IPS-11a (cell line): Measurements from ENCODE around the gene RBFOX2.
"Not testable (repeated sequence)": the region's sequence is repeated elsewhere in the genome, so short reads cannot be mapped to it uniquely, and the experiment has no call there.

Source experiments
- H3K4me3 ChIP-seq: one replicate; pipeline ENCODE4 v1.5.1; 2013; ENCODE audit warnings: low read depth, low read length, control low read depth

The RBFOX2 gene

DNA sequence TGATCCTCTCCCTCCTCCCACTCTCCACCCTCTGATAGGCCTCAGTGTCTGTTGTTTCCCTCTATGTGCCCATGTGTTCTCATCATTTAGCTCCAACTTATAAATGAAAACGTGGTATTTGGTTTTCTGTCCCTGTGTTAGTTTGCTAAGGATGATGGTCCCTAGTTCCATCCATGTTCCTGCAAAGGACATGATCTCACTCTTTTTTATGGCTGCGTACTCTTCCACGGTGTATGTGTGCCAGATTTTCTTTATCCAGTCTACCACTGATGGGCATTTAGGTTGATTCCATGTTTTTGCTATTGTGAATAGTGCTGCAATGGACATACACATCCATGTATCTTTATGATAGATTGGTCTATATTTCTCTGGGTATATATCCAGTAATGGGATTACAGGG lies 15.9 kb upstream of the RBFOX2 start:
- H3K4me3 ChIP-seq: not testable (repeated sequence)

DNA sequence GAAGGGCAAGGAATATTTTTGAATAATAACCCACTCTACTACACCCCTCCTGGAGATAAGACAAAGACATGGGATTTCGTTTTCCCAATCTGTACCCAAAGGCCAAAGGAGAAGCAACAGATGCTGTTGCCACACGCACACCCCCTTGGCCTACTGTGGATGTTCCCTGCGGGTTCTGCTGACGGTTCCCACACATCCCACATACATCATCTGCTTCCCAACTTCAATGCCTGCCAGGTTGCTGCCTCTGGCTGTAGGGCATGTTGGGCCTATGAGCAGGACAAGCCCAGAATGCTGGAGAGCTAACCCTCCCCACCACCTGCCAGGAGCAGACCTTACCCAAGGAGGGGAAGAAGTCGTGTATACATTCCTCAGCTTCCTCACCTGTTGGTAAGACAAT lies 13.6 kb upstream of the RBFOX2 start:
- H3K4me3 ChIP-seq: no peak overlapping the region

DNA sequence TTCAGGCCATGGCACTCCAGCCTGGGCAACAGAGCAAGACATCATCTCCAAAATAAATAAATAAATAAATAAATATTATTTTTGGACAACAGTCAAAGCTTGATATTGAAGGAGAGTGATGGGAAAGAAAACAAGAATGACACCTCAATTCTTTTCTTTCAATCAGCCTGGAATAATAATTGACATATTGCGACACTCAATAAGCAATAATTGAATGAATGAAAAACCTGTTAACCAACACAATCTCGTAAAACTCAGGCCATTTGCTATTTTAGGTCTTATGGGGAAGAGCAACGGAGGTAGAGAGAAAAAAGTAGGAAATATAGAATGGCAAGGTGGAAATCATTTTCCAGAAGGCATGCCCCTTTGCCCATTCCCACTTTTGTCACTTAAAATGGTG lies 10.5 kb upstream of the RBFOX2 start:
- no peak overlapping the region for H3K4me3 ChIP-seq

DNA sequence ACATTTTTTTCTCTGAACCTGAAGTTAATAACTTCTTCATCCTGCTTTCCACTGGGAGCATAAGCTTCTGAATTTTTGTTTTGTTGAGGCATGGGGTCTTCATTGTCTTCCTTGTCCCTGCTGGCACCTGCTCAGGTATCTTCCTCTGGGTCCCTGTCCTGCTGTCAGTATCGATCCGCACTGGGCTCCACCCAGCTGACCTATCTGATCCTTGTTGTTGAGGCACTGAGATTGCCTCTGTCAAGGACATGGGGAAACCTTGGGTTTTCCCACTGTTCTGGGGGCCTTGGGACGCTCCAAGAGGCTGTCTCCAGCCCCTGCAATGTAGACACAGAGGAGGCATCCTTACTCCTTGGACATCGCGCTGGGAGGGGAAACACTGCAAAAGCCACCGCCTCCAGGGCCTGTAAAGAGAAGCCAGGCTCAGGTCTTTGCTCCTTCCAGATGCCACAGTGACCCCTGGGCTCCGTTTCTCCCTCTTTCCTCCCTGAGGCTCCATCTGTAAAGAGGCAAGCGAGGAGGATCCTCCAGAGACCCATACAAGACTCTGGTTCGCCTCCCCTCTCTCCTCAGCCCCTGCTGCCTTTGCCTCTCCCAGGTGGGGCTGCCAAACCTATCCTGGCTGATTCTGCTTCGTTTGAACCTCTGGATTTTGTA lies 8.6 kb upstream of the RBFOX2 start:
- no peak overlapping the region for H3K4me3 ChIP-seq

DNA sequence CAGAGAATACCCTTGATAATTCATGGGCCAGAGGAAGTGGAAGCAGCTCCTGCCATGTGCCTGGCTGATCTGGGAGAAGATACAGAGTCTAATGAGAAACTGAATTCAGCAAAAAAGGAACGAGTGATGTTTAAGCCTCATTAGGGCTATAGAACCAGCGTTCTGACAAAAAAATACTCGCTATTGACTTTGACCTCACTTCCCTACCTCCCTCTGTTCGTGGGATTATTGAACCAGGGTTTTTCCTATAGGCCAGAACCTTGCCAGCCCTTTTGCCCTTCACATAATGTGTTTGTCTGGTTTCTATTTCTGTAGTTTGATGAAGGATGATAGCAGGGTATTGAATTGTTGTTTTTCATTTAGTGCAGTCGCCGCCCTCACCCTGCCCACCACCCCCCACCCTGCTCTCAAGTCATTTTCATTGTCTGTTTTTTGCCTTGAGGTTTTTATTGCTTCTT lies 7.6 kb upstream of the RBFOX2 start:
- H3K4me3 ChIP-seq: no peak overlapping the region

DNA sequence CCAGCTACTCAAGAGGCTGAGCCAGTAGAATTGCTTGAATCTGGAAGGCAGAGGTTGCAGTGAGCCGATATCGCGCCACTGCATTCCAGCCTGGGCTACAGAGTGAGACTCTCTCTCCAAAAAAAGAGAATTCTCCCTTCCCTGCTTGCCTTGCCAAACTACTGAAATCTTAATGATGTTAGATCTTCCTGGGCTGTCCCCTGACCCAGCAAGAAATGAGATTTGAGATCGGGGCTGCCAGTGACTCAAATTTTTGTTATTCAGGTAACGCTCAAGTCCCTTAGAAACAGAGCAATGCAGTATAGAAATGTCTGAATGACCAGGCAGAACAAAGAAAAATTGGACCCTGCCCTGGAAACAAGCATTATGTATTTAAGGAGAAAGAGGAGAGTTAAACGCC lies 4.0 kb upstream of the RBFOX2 start:
- no peak overlapping the region for H3K4me3 ChIP-seq

DNA sequence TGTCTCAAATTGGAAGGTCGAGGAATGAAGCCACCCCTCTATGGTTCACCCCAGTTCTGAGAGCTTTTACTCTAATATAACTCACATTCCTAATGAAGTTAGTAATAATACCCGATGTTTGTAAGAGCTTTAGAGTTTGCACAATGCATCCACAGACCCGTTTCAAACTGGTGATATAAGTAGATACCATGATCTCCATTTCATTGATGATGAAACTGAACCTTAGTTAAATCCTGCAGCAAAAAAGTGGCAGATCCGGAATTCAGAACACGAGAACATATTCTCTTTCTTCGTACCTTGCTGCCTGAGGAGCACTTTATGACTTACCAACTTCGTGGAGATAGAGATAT lies 757 bp upstream of the RBFOX2 start:
- no peak overlapping the region for H3K4me3 ChIP-seq

DNA sequence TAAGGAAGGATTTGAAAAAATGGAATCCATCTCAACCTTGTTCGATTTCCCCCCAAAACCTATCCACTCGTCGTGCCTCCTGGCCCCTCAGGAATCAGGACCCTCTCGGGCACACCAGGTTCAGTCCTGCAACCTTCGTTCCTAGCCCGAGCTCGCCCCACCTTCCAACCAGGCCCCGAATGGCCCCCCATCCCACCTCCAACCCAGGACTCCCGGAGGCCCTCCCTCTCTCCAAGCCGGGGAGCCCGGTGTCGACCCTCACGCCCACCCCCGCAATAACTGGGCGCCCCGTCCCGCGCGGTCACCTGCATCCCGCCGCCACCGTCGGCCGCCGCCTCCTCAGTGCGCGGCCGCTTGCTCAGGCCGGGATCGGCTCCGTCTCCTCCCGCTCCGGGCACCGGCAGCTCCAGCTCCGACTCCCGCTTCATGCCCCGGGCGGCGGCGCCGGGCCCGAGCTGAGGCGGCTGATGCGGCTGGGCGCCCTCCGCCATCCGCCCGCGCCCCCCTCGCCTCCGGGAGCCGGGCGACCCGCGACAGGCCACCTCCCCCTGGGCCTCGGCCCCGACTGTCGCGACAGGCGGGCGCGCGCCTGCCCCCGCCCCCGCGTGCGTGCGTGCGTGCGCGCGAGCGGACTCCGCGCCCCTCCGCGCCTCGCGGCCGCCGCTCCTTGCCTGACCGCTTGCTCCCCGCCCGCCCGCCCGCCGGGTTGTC lies 534 bp downstream of the RBFOX2 start:
- H3K4me3 ChIP-seq: peak overlapping the region; percentile 86

DNA sequence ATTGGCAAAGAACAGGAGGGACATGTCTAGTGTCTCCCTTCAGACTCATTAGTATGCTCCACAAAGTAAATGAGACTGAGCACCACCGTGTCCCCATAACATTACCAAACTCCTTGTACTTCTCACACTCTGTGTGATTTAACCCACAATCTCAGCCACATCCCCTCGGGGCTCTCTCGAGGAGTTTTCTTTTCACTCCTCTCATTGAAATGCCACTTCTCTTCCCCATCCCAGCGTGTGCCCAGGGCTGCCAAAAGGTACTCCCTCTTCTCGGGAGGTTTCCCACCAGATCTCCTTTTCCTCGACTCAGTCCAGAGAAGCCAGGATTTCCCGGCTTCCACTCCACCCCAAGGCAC lies 1.1 kb downstream of the RBFOX2 start:
- peak overlapping the region; percentile 86 for H3K4me3 ChIP-seq

DNA sequence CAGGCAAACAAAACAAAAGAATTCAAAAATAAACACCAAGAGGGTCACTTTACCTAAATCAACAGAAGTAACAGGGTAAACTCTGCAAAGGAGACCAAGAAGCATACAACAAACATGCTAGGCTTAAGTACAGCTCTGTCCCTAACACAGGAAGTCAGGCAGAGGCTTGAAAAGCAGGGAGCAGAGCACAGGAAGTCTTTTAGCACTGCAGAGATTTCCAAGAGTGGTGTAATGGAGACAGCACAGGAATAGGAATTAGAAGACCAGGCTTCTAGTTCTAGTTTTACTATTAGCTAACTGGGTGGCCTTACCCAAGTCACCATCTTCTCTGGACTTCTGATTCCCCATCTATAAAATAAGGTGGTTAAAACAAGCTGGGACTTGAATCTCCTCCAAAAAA lies 1.9 kb downstream of the RBFOX2 start:
- H3K4me3 ChIP-seq: no peak overlapping the region

DNA sequence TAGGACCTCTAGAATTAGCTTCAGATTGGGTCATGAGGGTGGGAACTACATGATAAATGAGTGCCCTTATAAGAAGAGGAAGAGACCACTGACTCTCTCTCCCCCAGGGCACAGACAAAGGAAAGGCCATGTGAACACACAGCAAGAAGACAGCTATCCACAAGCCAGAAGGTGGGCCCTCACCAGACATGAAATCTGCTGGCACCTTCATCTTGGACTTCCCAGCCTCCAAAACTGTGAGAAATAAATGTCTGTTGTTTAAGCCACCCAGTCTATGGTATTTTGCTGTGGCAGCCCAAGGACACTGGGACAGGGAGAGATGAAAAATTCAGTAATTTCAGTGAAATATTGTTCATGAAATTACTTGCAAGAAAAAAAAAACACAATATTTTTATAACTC lies 5.9 kb downstream of the RBFOX2 start:
- H3K4me3 ChIP-seq: no peak overlapping the region

DNA sequence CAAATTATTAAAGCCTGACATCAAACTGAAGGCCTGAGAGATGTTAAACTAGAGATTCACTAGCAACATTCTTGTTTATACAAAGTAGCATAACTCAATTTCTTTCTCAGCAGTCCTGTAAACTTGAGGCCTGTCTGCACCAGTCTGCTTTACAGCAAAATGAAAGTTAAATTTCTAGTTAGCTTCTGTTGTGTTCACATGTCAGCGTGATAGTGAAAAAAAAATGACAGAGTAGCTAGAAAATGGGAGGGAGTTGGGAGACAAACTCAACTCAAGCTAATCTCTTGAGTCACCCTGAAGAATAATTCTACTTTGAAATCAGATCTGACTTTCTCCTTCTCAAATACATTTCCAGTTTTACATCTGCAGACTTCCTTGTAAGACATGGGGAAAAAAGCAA lies 6.5 kb downstream of the RBFOX2 start:
- no peak overlapping the region for H3K4me3 ChIP-seq

DNA sequence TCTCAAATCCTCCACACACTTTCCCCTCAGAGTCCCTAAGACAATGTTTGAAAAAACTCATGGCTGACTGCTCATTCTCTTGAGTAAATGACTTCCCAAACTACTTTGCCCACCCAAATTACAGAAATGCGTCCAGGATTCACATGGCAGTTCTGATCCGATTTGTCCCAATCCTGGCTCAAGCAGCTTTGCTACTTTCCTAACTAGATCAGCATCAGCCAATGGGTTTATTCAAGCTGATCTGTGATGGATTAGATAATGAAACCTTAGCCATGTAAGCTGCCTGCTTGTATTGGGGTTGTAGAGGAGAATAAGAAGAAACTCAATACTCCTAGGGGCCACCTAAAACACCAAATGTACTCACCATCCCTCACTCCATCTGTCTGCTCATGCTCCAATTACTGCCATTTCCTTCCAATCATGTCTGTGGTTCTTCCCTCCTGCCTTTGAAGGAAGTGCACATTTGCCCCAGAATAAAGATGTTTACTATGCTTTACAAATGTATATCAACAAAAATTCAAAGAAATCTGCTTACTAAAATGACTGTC lies 6.9 kb downstream of the RBFOX2 start:
- H3K4me3 ChIP-seq: no peak overlapping the region

DNA sequence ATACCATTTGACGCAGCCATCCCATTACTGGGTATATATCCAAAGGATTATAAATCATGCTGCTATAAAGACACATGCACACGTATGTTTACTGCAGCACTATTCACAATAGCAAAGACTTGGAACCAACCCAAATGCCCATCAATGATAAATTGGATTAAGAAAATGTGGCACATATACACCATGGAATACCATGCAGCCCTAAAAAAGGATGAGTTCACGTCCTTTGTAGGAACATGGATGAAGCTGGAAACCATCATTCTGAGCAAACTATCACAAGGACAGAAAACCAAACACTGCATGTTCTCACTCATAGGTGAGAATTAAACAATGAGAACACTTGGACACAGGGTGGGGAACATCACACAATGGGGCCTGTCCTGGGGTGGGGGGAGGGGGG lies 7.8 kb downstream of the RBFOX2 start:
- not testable (repeated sequence) for H3K4me3 ChIP-seq

DNA sequence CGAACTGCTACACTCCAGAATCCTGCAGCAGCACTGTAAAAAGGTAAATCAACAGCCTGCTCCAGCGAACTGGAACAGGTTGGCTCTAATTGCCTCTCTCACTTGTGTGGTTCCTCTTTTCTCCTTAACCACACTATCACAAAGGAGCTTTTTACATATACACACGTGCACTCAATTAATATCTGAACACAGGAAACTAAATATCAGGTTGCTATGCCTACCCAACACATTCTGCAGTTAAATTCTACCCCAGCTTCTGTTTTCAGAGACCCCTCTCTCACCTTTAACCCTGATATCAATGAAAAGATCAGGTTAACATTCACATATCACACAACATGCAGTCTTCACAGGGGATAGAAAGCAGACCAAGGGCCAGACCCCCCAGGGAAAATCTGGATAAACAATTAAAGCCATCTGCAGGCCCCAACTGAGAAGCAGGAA lies 11.0 kb downstream of the RBFOX2 start:
- H3K4me3 ChIP-seq: no peak overlapping the region

DNA sequence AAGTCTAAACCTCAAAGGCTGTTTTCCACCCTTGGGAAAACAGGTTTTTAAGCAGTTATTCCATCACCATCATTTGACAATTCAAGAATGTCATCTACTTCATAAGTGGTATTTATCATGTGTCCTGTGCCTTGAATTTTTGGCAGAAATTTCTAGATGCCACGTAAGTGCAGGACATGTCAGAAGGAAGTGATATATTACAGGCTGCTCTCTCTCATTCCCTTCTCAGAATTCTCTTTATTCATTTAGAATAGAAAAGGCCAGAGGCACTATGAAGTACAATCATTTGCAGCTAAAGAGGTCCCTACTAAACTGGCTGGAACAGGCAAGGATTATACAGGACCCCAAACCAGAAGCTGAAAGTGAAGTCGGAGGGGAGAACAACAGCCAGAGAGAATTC lies 11.9 kb downstream of the RBFOX2 start:
- no peak overlapping the region for H3K4me3 ChIP-seq

DNA sequence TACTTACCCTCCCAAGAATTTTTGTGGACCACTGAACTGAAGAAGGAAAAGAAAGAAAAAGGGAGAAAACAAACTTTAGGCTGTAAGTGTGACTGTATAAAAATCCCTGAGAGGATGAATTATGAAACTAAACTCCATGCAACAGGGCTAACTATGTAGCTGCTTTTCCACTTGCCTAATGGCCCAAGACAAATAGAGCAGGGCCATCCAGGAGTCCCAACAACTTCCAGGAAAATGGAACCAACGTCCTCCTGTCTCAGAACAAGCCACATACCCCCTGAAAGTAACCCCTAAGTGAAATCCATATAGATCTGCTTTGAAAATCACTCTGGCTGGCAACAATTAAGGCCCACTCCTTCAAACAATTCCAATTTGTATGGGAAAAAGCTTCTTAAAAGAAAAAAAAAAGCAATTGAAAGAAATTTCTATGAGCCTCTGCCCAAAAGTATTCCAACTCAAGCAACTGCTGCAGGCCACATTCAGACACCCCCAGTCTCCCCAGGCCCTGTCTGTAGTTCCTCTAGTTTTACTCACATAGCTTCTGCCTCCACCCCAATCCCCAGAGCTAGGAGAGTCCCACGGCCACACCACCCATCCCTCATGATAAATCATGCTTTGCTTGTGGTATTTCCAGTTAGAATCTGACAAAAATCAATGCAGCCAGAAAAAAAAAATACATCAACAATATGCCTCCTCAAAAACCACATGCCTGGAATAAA lies 12.7 kb downstream of the RBFOX2 start:
- H3K4me3 ChIP-seq: no peak overlapping the region

DNA sequence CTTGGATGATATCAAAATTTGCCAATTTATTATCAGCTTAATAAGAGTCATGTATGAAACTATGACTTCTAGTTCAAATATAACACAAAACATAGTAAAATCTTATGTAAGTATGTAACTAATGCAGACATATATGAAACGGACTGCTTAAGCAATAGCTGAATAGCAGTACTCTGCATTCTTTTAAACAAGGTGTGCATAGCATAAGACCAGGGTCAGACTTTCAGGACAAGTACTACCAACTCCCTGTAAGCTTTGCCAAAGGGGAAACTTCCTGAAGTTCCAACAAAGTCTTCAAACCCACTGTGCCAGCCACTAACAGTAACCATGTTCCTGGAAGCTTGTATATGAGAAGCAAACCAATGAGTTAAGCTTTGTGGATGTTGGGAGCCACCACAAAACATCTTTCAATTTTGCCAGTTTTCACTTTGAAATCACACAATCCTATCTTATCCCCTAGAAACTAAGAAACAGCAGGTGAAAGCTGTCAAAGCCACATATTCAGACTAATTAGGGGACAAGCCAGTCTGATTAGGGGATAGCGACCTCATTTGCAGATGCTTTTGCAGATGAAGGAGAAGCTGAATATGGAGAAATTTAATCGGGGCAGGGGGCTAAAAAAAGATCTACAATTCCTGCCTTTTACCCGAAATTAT lies 13.3 kb downstream of the RBFOX2 start:
- H3K4me3 ChIP-seq: no peak overlapping the region

DNA sequence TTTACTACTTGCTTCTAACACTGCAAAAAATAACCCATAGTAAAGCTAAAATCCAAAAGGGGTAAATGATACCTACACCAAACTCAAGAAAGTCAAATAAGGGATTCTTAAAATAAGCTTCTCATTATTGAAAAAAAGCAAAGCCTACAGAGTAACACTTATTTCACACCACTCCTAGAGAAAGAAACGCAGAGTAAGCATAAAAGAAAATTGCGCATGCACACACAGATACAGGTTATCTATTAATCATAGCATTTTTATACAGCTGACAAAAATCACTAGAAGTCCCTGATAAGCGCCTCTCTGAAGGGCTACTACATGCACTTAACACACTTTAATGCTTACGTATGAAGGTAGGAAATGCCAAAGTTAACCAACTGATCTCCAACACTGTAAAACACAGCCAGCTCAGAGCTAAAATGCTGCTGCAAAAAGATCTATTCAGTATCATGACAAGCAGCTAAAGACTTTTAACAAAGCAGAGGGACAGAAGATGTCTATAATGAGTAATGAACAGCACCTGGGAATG lies 14.0 kb downstream of the RBFOX2 start:
- no peak overlapping the region for H3K4me3 ChIP-seq

DNA sequence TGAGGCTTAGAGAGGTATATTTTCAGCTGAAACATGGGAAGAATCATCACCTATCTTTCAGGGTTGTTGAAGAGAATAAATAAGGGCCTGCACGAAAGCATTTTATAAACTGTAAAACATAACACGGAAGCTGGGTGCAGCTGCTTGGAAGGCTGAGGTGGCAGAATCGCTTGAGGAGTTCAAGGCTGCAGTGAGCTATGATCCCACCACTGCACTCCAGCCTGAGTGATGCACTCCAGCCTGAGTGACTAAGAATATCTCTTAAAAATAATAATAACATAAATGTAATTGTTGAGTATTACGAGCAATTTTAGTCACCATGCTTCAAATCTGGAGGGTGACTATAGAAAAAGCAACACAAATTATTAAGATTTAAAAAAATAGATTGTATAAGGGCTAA lies 16.3 kb downstream of the RBFOX2 start:
- H3K4me3 ChIP-seq: no peak overlapping the region

DNA sequence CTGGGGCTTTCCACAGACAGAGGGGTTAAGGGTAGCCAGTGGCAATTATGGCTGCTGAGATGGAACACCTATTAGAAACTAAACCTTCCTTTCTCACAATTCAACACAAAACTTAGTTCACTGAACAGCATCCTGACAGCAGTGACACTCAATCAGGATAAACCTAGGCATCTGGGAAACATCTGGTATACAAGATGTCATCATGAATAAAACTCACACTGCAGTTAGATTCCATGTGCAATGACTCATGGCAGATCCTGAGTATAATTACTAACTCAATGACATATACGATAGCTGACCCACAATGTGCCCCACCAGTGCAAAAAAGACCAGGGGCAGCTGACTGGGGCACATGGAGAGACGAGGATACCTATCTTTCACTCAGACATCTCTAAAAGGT lies 17.7 kb downstream of the RBFOX2 start:
- H3K4me3 ChIP-seq: no peak overlapping the region
